Suppressor macrophage (primary cell): ENCODE data around the gene MRPL14.
"Not testable (repeated sequence)": the region's sequence is repeated elsewhere in the genome, so short reads cannot be mapped to it uniquely, and the experiment has no call there.

ENCODE experiments used
- DNase-seq, 4 experiments: peaks; one replicate each; pipeline ENCODE4 v3.0.0-alpha.2; 2020 to 2022

Gene MRPL14

GRCh38 chr6:44149369-44150012 is 22.2 kb upstream of the MRPL14 start:
- DNase-seq = no peak

GRCh38 chr6:44148306-44148705 is 21.1 kb upstream of the MRPL14 start:
- no peak for DNase-seq

GRCh38 chr6:44147256-44147655 is 20.0 kb upstream of the MRPL14 start:
- no peak for DNase-seq

GRCh38 chr6:44146685-44147084 is 19.4 kb upstream of the MRPL14 start:
- DNase-seq = no peak

GRCh38 chr6:44145839-44146238 is 18.6 kb upstream of the MRPL14 start:
- no peak for DNase-seq

GRCh38 chr6:44144536-44144935 is 17.3 kb upstream of the MRPL14 start:
- not testable (repeated sequence) for DNase-seq

GRCh38 chr6:44143731-44144130 is 16.5 kb upstream of the MRPL14 start:
- no peak for DNase-seq

- no peak for DNase-seq
Measured at GRCh38 chr6:44142835-44143234, 15.6 kb upstream of the MRPL14 start.

GRCh38 chr6:44139351-44139743 is 12.1 kb upstream of the MRPL14 start:
- DNase-seq = no peak

- no peak for DNase-seq
Measured at GRCh38 chr6:44138717-44139350, 11.6 kb upstream of the MRPL14 start.

GRCh38 chr6:44135875-44136274 is 8.6 kb upstream of the MRPL14 start:
- DNase-seq = no peak

- no peak for DNase-seq
Measured at GRCh38 chr6:44135173-44135758, 8.0 kb upstream of the MRPL14 start.

GRCh38 chr6:44133981-44134711 is 6.9 kb upstream of the MRPL14 start:
- DNase-seq = no peak

- peak in 1 of 4 experiments; percentile 19 for DNase-seq
Measured at GRCh38 chr6:44133003-44133931, 6.0 kb upstream of the MRPL14 start.

GRCh38 chr6:44132476-44132875 is 5.2 kb upstream of the MRPL14 start:
- no peak for DNase-seq

GRCh38 chr6:44131892-44132291 is 4.6 kb upstream of the MRPL14 start:
- DNase-seq = no peak

GRCh38 chr6:44129841-44130322 is 2.6 kb upstream of the MRPL14 start:
- DNase-seq = no peak

GRCh38 chr6:44128020-44128917 is 1.0 kb upstream of the MRPL14 start:
- peak; percentile 53 to 76 (median 59) for DNase-seq

GRCh38 chr6:44126320-44127149 is 717 bp downstream of the MRPL14 start:
- DNase-seq = peak; percentile 46 to 69 (median 63)

GRCh38 chr6:44123544-44123943 is 3.7 kb downstream of the MRPL14 start:
- no peak for DNase-seq
